22Rv1 (cell line): ENCODE results near the gene GANC.

Experiments used
- ZFX ChIP-seq: fragments of 450-650 bp; IDR thresholded peaks from 2 replicates; pipeline ENCODE4 v1.6.1; 2017; ENCODE audit warnings: antibody characterized with exemption, borderline replicate concordance
- TF ChIP-seq, protein P1 (sequence below): fragments of 450-650 bp; IDR thresholded peaks from 2 replicates; pipeline ENCODE4 v1.5.1; 2017; ENCODE audit warnings: mild to moderate bottlenecking

DNA sequence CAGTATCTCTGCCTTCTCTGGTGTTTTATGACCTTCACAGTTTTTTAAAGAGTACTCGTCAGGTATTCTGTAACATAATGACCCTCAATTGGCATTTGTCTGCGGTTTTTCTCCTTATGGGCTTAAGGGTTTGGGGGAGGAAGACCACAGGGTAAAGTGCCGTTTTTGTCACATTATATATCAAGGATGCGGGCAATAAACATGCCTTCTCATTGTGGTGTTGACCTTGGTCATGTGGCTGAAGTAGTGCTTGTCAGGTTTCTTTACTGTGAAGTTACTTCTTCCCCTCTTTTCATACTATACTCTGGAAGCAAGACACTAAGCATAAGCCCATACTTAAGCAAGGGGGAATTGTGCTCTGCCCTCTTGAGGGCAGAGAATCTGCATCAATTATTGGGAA, 102.9 kb downstream of the GANC start:
- TF ChIP-seq, protein P1, sequence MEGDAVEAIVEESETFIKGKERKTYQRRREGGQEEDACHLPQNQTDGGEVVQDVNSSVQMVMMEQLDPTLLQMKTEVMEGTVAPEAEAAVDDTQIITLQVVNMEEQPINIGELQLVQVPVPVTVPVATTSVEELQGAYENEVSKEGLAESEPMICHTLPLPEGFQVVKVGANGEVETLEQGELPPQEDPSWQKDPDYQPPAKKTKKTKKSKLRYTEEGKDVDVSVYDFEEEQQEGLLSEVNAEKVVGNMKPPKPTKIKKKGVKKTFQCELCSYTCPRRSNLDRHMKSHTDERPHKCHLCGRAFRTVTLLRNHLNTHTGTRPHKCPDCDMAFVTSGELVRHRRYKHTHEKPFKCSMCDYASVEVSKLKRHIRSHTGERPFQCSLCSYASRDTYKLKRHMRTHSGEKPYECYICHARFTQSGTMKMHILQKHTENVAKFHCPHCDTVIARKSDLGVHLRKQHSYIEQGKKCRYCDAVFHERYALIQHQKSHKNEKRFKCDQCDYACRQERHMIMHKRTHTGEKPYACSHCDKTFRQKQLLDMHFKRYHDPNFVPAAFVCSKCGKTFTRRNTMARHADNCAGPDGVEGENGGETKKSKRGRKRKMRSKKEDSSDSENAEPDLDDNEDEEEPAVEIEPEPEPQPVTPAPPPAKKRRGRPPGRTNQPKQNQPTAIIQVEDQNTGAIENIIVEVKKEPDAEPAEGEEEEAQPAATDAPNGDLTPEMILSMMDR, result no peak
- no peak for TF ChIP-seq ZFX
